Renal cortex interstitium (tissue), 3 donors: ENCODE measurements around the gene PEX10. TPM values are rescaled to one million over a fixed set of nuclear protein-coding genes. Genes with fewer than 3 reads are reported as not detected.

Experiments
- polyA plus RNA-seq, 3 donors: library from polyadenylated mRNA; unstranded; fragments of 120-200 nt; gene quantifications; one replicate each; pipeline ENCODE4 v1.2.1, GENCODE V29; 2013; ENCODE audit not compliant: insufficient read length in 3 of 3

Gene PEX10
- polyA plus RNA-seq, 3 donors, result 21.4 to 26.8 (median 26.6) TPM

Other genes with a start within 250 kb of the PEX10 start
- 10 to 100 TPM; 28.2 to 54.2 (median 53.8) TPM for gene FAAP20, start 217.8 kb downstream of the PEX10 start, polyA plus RNA-seq
- gene SKI, start 184.2 kb downstream of the PEX10 start, polyA plus RNA-seq, result 10 to 100 TPM; 48.7 to 63.3 (median 56.2) TPM
- 10 to 100 TPM; 11.8 to 19.5 (median 15.5) TPM for gene MORN1, start 21.0 kb downstream of the PEX10 start, polyA plus RNA-seq
- gene RER1, start 20.7 kb downstream of the PEX10 start, polyA plus RNA-seq, result 100 to 1,000 TPM; 116 to 126 (median 119) TPM
- 1 to 10 TPM in 2 of 3 donors, under 1 TPM in 1; 0.62 to 1.4 (median 1.3) TPM for gene PLCH2, start 63.7 kb upstream of the PEX10 start, polyA plus RNA-seq
- 10 to 100 TPM; 23.1 to 29.7 (median 29.2) TPM for gene PANK4, start 114.0 kb upstream of the PEX10 start, polyA plus RNA-seq
- under 1 TPM; 0.14 to 0.79 (median 0.76) TPM for gene HES5, start 117.7 kb upstream of the PEX10 start, polyA plus RNA-seq
- gene TNFRSF14, start 143.8 kb upstream of the PEX10 start, polyA plus RNA-seq, result 10 to 100 TPM; 16.5 to 37.2 (median 20.9) TPM
- 10 to 100 TPM; 36.1 to 45.8 (median 43.5) TPM for gene PRXL2B, start 174.2 kb upstream of the PEX10 start, polyA plus RNA-seq
- gene MMEL1, start 220.5 kb upstream of the PEX10 start, polyA plus RNA-seq, result 1 to 10 TPM; 1.9 to 2.9 (median 2.8) TPM